Measurements from ENCODE around the gene HES1.

DNA sequence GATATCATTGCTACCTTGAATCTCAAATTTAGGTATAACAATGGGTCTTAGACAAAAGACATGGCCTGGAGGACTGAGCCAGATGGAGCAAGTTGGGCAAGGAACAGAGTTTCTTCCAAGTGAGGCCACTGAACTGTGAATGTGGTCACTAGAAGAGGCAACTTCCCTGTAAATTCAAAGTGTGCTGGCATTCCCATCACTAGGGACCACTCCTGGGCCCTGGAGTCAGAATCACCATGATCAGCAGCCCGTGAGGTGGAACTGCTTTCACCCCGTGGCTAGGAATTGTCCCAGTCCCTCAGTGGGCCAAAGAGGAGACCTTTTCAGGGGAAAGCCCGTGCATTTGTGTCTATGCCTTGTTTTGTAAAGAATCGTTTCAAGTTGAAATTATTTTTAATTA lies 47.3 kb downstream of the HES1 start:
- TF ChIP-seq, protein P1, sequence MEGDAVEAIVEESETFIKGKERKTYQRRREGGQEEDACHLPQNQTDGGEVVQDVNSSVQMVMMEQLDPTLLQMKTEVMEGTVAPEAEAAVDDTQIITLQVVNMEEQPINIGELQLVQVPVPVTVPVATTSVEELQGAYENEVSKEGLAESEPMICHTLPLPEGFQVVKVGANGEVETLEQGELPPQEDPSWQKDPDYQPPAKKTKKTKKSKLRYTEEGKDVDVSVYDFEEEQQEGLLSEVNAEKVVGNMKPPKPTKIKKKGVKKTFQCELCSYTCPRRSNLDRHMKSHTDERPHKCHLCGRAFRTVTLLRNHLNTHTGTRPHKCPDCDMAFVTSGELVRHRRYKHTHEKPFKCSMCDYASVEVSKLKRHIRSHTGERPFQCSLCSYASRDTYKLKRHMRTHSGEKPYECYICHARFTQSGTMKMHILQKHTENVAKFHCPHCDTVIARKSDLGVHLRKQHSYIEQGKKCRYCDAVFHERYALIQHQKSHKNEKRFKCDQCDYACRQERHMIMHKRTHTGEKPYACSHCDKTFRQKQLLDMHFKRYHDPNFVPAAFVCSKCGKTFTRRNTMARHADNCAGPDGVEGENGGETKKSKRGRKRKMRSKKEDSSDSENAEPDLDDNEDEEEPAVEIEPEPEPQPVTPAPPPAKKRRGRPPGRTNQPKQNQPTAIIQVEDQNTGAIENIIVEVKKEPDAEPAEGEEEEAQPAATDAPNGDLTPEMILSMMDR (IDR thresholded peaks at IDR 0.05) = no peak
- no peak for TF ChIP-seq EZH2 (IDR thresholded peaks at IDR 0.05)
- no peak for TF ChIP-seq EZH2phosphoT487 (IDR thresholded peaks at IDR 0.05)

All from neural progenitor cell (in vitro differentiated cells).